AML-193 (cell line): ENCODE data around the gene SFXN5.

Experiments used
- DNase-seq, 2 experiments: peaks; one replicate each; lab custom pipeline; 2025; lab: John Stamatoyannopoulos, UW

SFXN5 gene

DNA sequence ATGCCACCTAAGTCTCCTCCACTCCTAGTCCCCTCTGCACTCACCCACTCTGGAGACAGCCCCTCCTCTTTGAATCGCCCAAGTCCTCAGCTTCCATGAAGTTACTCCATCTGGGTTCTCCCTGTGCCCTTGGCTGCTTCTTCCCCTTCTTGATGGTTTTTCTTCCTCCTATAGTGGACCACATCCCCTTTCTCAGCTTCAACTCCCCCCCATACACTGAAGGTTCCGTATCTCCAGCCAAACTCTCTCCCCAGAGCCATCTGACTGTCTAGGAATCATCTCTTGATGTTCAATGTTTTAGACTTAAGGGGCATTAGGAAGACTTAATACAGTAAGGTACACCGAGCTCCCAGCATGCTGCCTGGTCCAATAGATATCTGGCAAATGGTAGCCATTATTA, 114.6 kb downstream of the SFXN5 start:
- no peak for DNase-seq

DNA sequence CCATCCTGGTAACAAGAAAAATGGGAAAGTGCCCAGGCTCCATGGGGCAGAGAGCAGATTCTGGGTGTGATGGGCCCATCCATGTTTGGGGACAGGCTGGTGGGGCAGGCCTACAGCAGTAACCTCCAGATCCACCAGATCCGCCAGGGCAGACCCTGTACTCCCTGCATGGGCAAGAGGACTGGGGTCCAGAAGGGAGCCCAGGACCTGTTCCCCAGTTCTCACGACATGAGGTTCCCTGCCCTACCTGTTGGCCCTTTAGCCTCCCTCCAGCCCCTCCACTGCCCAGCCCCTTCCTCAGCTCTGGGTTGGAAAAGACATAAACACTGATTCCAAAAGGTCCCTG, 115.5 kb downstream of the SFXN5 start:
- no peak for DNase-seq

DNA sequence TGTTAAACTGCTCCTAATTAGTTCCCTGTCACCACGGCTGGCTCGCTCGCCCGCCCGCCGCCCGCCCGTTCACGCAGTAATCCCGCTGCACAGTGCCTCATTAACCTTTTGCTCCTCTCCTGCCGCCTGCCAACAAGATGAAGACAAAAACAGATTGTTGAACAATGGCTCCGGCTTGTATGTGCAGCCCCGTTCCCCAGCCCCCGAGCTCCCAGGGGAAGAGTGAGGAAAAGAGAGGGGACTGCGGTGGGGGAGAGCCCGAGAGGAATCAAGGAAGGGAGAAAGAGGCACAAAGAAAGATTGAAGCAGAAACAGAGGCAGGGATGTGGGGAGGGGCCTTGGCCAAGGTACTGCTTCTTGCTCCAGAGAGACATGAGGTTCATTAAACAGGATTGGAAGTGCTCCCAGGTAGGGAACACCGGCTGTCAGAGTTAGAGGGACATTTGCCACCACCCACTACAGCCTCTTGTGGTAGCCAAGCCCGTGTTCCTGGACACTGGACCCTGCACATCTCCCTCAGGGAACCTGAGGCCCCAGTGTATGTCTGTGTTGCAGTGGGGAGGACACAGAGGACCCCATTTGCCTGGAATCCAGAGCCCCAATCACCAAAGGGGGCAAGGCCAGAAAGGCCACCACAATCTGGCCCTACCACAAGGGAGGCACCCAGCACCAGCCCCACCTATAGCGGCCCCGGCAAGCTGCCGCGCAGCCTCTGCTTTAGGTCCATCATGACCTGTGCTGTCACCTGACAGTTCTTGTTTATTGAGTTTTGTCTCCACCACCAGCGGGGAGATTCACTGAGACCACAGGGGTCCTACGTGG, 116.1 kb downstream of the SFXN5 start:
- DNase-seq = no peak

DNA sequence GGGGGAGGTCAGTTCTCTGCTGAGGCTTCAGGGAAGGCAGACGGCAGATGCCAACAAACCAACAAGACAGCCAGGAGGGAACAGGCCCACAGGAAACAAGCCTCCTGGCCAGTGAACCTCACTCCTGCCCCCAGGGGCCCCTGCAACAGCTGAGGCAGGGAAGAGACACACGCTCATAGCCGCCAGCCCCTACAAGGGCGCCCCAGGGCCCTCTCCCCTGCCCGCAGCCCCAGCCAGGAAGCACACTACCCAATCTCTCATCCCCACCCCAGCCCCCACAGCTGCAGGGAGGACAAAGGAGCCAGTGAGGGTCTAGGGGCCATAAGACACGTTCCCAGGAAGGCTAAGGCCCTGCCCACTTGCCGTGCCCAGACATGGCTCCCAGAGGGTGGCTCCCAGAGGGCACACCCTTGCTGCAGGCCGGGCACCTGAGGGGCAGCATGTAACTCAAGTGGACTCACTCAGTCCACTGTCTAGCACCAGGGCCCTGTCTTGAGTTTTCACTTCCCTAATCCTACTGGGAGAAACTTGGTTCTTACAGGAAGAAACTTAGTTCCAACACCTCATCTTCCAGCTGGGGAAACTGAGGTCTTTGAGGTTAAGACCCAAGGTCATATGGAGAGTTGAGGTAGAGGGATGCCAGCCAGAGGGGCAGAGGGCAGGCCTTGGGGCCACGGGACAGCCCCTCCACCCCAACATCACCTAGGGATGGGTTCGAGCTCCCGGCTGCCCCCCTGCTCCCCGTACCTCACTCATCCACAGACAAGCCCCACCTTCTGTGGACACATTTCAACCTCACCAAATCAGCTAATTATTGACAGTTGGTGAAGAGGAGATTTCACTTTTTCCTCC, 116.9 kb downstream of the SFXN5 start:
- no peak for DNase-seq

DNA sequence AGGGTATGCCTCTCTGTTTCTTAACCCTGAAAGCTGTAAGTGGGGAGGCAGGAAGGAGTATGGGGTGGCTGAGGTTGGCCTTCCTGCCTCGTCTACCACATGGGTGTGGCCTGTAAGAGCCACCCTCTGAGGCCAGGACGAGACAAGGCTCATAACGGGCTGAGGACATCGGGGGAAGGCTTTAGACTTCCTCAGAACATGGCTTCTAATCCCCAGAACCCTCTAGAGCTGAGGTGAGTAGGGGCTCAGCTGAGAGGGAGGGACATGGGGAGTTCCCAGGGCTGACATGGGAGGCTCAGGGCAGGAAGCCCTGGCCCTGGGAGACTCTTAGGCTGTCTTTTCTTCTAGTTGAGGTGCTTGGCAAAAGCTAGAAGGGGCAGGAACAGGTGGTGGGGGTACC, 117.5 kb downstream of the SFXN5 start:
- DNase-seq = no peak

DNA sequence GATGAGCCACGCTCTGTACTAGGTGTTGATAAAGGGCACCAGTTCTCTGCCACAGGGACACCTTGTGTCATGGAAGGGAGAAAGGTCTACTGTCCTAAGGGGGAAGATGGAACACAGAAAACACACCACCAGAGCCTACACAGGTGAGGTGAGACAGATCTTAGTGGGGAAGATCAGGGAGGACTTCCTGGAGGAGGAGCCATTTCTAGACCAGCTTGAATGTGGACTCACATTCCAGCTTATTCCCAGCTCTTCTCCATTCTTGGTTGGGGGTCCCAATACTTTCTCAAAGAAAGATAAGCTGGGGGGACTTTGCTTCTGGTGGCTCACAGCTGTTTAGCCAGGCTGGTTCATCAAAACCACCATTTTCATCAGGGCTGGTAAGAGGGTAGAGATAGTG, 118.0 kb downstream of the SFXN5 start:
- DNase-seq = no peak

DNA sequence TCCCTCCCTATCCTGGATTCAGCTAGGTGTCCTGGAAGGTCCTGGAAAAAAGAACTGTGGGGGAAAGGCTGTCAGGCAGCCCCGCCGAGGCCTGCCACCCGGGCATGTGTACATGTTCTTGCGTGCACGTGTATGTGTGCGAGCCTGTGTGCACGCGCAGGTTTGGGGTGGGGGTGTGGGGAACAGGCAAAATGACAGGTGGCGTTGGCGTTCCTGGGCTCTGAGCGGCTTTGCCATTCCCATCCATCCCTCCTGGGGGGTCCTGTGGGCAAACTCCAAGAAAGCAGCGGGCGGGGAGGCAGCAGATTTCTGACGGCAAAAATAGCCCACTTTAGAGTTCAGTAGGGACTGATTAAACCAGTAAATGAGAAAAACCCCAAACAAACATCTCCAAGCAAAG, 118.6 kb downstream of the SFXN5 start:
- no peak for DNase-seq

DNA sequence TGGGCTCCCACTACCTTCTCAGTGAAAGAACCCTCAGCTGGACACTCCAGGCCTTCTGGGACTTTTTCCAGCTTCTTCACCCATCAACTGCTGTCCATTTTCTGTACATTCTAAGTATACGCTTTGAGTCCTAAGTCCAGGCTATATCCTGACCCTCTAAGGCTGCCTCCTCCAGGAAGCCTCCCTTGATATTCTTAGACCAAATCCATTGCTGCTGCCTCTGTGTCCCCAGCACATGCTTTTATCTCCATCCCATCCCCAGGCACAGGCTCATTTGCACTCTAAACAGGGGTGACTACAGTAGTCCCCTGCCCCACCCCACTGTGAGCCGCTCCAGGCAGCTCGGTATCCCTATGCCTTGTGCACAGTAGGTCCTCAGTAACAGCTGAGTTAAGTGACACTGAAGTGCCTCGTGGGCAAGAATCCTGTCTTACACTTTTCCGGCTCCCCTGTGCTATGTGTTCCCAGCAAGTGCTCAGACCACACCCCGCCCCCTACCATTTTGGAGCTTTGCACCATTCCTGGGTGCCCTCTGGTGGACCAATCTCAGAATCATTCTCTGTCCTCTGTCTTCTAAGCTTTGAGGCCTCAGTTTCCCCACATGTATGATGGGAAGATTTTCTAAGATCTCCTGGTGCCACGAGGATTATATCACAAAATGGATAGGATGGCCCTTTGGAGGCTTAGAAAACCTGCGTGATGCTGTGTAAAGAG, 119.2 kb downstream of the SFXN5 start:
- DNase-seq = no peak

DNA sequence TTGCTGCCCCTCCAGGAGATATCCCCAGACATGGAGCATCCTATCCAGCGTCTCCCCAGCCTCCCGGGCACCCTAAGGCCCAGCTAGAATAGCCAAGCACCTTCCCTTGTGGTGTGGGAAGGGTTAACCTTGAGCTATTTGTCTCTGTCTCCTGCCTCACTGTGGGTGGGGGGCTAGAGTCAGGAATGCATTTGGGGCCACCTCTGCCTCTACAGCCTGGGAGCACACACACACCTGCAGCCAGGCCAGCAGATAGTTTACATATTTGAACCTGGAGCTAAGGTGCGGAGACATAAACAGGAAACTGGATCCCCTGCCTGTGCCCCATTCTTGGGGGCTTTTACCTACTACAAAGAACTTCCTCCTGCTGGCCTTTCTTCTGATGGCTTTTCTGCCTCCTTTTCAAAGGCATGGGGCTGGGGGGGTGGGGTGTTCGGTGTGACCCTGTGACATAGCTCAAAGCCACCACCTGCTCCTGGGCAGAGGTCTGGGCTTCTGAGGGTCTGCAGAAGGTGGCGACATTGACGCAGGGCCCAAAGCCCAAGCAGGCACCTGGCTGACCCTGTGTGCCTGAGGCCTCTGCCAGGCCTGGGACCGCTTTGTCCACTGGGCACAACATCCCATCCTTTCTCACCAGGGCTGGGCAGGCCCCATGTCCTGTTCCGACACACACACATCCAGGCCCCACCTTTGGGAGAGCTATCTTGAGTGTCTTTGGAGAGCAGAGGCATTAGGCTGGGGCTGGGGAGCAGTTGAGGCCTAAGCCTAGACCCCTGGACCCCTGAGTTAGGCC, 120.0 kb downstream of the SFXN5 start:
- DNase-seq = no peak

DNA sequence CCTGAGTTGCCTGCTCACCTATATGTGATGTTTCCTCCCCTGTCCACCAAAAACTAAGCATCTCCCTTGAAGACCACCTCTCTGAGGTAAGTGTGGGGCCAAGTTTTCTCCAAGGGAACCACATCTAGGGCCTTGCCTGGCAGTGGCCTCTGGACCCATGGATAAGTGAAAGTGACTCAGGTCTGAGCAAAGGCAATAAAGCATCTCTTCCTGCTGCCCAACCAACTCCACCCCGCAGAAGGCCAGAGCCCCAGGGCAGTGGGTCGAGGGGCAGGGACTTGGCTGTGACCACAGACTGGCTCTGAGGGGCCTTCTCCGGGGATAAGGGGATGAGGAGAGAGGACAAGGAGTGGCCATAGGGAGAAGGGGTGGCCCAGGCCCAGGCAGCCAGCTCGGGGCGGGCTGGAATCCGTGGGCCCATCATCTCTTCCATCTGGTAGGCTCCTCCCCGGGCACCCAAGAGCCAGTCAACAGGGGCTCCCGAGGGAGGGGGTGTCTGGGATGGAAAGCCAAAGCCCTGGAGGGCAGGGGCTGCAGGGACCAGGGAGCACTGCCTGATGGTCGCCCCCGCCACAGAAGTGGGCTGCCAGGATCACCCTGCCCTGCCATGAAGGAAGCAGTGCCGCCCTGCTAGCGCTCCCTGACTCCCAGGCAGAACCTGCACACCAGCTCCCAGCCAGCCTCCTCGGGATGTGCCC, 120.8 kb downstream of the SFXN5 start:
- no peak for DNase-seq

DNA sequence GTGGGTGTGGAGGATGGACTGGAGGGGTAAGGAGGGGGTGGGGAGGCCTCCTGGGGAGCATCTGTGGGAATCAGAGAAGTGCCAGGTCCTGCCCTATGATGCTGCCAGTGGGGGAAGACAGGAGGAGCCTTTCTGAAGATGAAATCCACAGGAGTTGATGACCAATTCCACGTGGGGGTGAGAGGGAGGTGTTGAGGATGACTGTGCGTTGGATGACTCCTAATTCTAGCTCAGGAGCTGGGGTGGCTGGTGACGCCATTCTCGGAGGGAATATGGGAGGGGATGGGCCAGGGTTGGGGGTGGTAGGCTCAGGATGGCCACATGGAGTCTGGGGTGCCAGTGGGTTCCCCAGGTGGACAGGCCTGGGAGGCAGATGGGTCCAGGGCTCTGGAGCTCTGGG, 121.9 kb downstream of the SFXN5 start:
- DNase-seq = no peak

DNA sequence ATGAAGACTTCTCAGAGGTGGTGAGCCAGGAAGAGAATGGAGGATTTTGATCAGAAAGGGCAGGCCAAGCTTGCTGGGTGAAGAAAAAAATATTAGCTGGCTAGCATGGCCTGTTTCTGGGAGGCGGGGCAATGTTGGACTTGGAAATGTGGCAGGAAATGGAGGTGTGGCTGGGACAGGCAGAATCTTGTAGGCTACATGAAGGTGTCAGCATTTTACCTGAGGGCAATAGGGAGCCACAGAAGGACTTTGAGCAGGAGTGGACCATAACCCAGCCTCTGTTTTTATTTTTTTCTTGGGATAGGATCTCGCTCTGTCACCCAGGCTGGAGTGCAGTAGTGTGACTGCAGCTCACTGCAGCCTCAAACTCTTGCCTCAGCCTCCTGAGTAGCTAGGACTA, 122.5 kb downstream of the SFXN5 start:
- DNase-seq = no peak

DNA sequence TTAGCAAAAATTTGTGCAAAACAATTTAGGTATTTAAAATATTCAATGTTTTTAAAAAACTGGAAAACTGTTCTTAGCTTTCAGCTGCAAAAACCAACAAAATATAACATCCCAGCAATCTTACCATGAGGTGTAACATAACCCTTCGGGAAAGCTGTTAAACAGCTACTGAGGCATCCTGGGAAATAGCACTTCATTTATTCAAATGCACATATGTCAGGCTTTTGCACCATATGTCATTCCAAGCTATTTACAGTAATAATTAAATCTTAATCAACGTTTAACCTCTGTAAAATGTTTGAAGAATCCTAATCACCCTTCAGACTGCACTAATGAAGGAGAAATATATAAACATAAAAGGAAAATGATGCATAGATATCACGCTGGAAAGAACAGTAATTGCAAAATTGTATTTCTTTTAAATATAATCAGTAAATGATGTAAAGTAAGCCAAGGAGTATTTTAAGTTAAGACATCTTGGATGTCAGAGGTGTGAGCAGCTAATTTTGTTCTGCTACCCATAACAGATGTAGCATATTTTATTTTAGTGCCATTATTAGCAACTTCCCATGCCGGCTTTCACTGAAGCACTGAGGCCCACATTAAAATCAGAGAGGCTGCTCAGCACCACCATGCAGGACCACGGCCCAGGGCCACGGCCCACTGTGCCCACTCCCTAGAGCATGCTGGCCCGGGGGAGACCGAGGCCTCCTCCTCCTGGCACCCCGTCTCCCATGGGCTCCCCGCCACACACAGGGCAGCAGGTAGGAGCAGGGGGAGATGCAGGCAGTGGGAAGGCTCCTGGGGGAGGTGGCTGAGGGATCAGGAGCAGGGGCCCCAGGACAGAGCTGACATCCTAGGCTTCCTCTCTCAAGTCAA, 123.3 kb downstream of the SFXN5 start:
- no peak for DNase-seq

DNA sequence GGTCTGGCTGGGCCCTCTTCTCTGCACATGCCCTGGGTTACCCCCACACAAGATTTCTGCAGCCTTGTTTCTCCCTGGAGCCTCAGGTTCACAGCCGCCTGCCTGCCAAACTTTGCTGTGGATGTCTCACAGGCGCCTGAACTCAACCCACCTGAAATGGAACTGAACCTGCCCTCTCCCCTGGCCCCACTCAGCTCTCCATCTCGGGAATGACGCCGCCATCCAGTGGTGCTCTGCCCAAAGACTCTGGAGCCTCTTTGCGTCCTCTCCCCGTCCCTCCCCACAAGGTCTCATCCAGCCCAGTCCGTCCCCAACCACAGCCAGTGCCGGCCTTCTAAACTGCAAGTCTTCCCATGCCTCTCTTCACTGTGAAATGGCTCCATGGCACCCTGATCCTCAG, 125.0 kb downstream of the SFXN5 start:
- DNase-seq = no peak

DNA sequence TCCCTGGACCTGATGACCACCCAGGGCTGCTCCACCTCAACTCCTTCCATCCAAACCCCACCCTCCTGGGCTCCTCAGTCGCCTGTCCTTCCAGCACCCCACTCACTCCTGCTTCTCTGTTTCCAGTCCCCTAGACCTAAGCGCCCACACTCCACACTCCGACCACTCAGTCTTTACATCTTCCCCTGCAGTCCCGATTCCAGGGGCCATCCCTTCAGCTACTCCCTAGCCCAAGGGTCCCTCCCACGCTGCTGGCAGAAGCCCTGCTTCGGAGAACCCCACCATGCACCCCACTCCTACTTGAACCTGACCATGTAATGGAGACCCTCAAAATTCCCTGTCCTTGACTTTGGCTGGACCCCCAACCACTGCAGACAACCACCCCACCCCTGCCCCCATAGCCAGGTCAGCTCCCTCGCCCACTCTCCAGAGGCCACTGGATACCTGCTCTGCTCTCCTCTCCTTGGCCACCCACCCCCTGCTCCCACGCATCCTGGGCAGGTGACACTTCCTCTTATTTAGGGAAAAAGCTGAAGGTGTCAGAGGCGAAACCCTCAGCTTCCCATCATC, 126.0 kb downstream of the SFXN5 start:
- no peak for DNase-seq

DNA sequence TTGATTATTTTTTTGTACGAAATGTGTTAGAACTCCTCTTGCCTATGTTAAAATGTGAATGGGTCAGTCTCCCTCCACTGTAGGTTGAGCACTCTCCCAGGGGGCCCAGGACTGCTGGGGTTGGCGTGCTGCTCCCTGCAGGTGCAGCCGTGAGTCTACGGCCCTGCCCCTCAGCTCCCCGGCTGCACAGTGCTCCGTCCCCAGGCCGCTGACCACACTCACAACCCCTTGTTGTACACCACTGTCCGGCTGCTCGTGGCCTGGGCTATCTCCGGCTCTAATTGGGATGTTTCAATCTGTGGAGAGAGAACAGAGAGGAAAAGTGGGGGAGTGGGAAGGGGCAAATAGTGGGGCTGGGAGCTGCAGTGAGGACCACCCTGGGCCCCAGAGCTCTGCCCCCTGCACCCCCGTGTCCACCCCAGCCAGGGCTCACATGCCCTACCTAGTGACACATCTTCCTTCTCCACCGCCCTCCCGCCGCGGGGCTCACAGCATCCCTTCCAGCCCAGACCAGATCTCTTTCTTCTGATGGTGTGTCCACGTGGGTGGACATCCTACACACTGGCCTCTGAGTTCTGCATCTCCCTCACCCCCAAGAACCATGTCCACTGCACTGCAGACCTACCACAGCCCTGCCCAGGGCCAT, 126.6 kb downstream of the SFXN5 start:
- no peak for DNase-seq

DNA sequence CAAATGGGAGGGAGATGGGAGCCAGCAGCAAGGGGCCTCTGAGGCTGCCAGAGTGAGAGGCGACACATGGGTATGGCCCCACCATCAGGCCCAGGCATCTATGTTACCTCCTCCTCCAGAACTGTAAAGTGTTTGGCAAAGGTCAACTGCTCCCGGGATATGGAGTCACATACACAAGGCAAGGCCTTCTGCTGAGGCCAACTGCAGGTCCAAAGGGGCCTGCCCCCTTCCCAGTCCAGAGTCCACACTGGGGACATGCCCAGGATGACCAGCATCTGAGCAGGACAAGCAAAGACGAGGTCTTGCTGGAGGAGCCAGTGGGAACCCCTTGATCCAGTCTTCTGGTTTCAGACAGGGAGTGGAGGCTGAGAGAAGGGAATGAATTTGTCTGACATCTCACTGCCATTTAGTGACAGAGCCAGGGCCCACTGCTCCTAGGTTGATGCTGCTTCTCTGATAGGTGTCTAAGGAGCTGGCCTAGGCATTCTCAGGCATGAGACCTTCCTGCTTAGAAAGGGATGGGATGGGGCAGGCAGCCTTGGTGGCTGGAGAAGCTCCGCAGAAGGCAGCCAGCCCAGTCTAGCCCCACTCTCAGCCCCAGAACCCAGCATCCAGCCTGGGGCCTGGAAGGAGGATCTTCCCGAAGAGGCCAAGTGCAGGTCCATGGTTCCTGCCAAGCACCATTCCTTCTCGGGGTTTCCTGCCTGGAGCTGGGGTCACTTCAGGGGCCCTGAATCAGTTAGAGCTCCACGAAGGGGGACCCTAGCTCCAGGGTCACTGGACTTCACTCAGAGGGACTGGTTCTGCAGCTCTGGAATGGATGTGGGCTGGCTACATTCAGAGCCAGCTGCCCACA, 127.7 kb downstream of the SFXN5 start:
- no peak for DNase-seq

DNA sequence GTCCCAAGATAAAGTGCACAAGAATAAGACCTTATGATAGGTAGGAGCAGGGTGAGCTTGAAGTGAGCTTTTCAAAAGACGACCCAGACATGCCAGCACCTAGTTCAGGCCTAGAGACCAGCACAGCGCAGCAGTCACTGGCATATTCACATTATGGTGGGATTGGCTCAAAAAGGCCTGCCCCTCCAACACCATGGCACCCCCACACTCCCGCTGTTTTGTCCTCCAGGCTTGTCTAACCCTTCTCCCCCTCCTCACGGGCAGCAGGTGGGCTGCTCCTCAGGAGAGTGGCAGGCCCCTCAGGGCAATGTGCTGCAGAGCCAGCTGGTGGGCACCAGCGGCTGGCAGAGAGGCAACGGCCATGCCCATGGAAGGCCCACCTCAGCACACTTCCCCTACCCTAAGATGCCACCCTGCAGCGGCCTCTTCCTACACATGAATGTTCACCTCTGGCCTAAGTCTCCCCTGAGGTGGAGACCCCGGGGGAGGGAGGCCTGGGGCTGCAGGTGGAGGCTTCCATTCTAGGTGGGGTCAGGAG, 128.6 kb downstream of the SFXN5 start:
- no peak for DNase-seq
